ENCODE data around the gene ZCCHC7. TPM values are rescaled to one million over a fixed set of nuclear protein-coding genes. Genes with fewer than 3 reads are reported as not detected.

Gene ZCCHC7
- total and polyA plus RNA-seq, 2 of the 8 experiments (the other 6 are each of a cell fraction or from before 2014, with no cell fraction given): 12.2 to 27.5 TPM

DNA sequence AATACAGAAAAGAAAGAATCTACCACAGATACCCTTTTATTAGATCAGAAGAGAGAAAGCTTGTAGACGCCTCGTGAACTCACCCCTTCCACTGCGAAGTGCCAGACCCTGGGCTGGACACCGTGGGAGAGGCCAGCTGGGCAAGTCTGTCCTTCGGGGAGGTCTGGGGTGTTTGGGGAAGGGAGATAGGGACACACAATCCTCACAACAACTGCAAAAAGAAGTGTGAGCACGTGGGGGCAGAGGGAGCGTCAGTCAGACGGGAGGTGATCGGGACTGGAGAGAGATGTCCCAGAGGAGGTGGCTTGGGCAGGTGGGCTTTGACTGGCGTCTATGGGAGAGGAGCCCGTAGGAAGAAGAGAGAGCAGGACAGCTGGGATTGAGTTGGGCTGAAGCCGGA lies 274.9 kb downstream of the ZCCHC7 start:
- Histone ChIP-seq H3K4ac (replicated peaks; ENCODE audit: insufficient read length, low read depth, low read length) (no peak overlapping the region), H2BK120ac (replicated peaks; ENCODE audit: low read depth, low read length) (no peak overlapping the region), H4K5ac (ENCODE audit: insufficient read length, low read depth, low read length) (no peak overlapping the region), H3K4me2 (ENCODE audit: insufficient read depth in 1 of 2, low read depth in 2 of 2, low read length in 2 of 2) (no peak overlapping the region), H4K20me1 (replicated peaks in 1 of 2; ENCODE audit: control insufficient read depth in 1 of 2, insufficient read depth in 2 of 2, low read length in 2 of 2) (no peaks in the 10 kb centered on the region), H3K79me1 (ENCODE audit: low read depth, low read length) (no peaks in the 10 kb centered on the region), H4K91ac (replicated peaks; ENCODE audit: insufficient read length, low read length) (no peak overlapping the region), H2AFZ (ENCODE audit: low read length) (no peak overlapping the region), H3K4me3 (ENCODE audit: extremely low read depth in 1 of 4, insufficient read depth in 2 of 4, low read depth in 3 of 4, low read length in 4 of 4) (no peak overlapping the region), H3K9me3 (ENCODE audit: insufficient read depth in 2 of 2, low read depth in 1 of 2, low read length in 1 of 2) (no peaks in the 10 kb centered on the region), H4K8ac (ENCODE audit: extremely low read depth, insufficient read depth, low read length) (no peak overlapping the region; the same call in 1 of the 2 replicates), H2BK5ac (ENCODE audit: low read depth, low read length) (no peak overlapping the region), H2AK5ac (ENCODE audit: low read depth, low read length) (no peak overlapping the region), H3K79me2 (ENCODE audit: control insufficient read depth in 1 of 2, insufficient read depth in 2 of 2, low read length in 2 of 2) (no peaks in the 10 kb centered on the region), H3K56ac (replicated peaks; ENCODE audit: insufficient read length, low read depth, low read length) (no peak overlapping the region), H3K4me1 (replicated peaks in 1 of 4; ENCODE audit: control insufficient read depth in 3 of 4, insufficient read depth in 4 of 4, low read length in 3 of 4) (no peaks in the 10 kb centered on the region; a peak in 1 of 7 replicates), H3K14ac (ENCODE audit: insufficient read length) (no peak overlapping the region), H2BK20ac (ENCODE audit: low read length) (no peak overlapping the region), H3K27me3 (replicated peaks in 1 of 4; ENCODE audit: control insufficient read depth in 3 of 4, extremely low read depth in 1 of 4, insufficient read depth in 3 of 4, low read length in 3 of 4) (no peaks in the 10 kb centered on the region), H3K36me3 (ENCODE audit: control insufficient read depth in 2 of 4, insufficient read depth in 4 of 4, low read length in 3 of 4) (no peaks in the 10 kb centered on the region), H2BK12ac (ENCODE audit: low read depth, low read length) (no peak overlapping the region), H3K27ac (ENCODE audit: low read depth, low read length) (no peak overlapping the region), H2BK15ac (ENCODE audit: low read length) (no peak overlapping the region), H3K9ac (replicated peaks in 1 of 4; ENCODE audit: extremely low read depth in 1 of 4, low read depth in 3 of 4, low read length in 3 of 4) (no peak overlapping the region), H3K23ac (ENCODE audit: insufficient read length) (no peak overlapping the region), H3K18ac (ENCODE audit: extremely low read depth, low read length) (no peak overlapping the region; the same call in 1 of the 2 replicates), H3K23me2 (ENCODE audit: low read depth, low read length) (no peaks in the 10 kb centered on the region)
- no peak for TF ChIP-seq KDM4A (IDR thresholded peaks at IDR 0.05; ENCODE audit: low read depth, low read length, severe bottlenecking)
- no peak for TF ChIP-seq EP300 (IDR thresholded peaks at IDR 0.05; ENCODE audit: borderline replicate concordance in 1 of 2, low read depth in 2 of 2, low read length in 2 of 2)
- no peak for TF ChIP-seq SP4 (IDR thresholded peaks at IDR 0.05; ENCODE audit: low read length)
- WGBS, 2 experiments (ENCODE audit: extremely low coverage in 1 of 2, insufficient coverage in 1 of 2, insufficient read length in 1 of 2, insufficient replicate concordance in 2 of 2, low coverage in 1 of 2, low lambda C conversion rate in 2 of 2, missing lambda C conversion rate in 1 of 2): 78% methylated on average over 12 of the region's 12 CpGs; no CpG with 5 or more reads in 1 of the 2 experiments
- DNase-seq (ENCODE audit: low read depth in 1 of 2, low spot score in 2 of 2) (no peak), FAIRE-seq (no peak)
- POLR2A ChIA-PET (ENCODE audit: partially characterized antibody): interaction anchor here (0.6 to 1.2 kb wide), 2 partner anchors 27 to 1204 kb away, joined by 3 read pairs; partner anchors contain the start of gene GRHPR
- CTCF ChIA-PET (ENCODE audit: partially characterized antibody): interaction anchor here (0.8 to 2.8 kb wide), 9 partner anchors 10 to 522 kb away, joined by 3 to 9 read pairs (median 4); no protein-coding TSS in a partner anchor
